Endothelial cell (in vitro differentiated cells): ENCODE results near the gene TREM2. TPM values are rescaled to one million over a fixed set of nuclear protein-coding genes. Genes with fewer than 3 reads are reported as not detected.

ENCODE experiments used
- DNase-seq: peaks from one replicate; pipeline ENCODE4 v3.0.0; 2021; ENCODE audit warnings: low spot score
- H3K27ac Mint-ChIP-seq: one replicate; pipeline ENCODE4 v1.8.0; 2021; ENCODE audit warnings: mixed read lengths, inconsistent platforms; ENCODE audit not compliant: unreplicated experiment
- H3K27me3 Mint-ChIP-seq: one replicate; pipeline ENCODE4 v1.8.0; 2021; ENCODE audit warnings: mild to moderate bottlenecking, moderate library complexity, mixed read lengths, inconsistent platforms; ENCODE audit not compliant: unreplicated experiment
- H3K36me3 Mint-ChIP-seq: one replicate; pipeline ENCODE4 v1.8.0; 2021; ENCODE audit warnings: mild to moderate bottlenecking, low read depth, mixed read lengths, inconsistent platforms; ENCODE audit not compliant: unreplicated experiment
- H3K4me1 Mint-ChIP-seq: one replicate; pipeline ENCODE4 v1.8.0; 2021; ENCODE audit warnings: mild to moderate bottlenecking, mixed read lengths, inconsistent platforms; ENCODE audit not compliant: unreplicated experiment
- H3K4me3 Mint-ChIP-seq: one replicate; pipeline ENCODE4 v1.8.0; 2021; ENCODE audit warnings: mild to moderate bottlenecking, mixed read lengths, inconsistent platforms; ENCODE audit not compliant: unreplicated experiment
- H3K9me3 Mint-ChIP-seq: one replicate; pipeline ENCODE4 v1.8.0; 2021; ENCODE audit warnings: mixed read lengths, inconsistent platforms; ENCODE audit not compliant: unreplicated experiment
- CTCF ChIP-seq: fragments of 200-600 bp; sonication (generic); IDR thresholded peaks from one replicate; pipeline ENCODE4 v1.5.0; 2021; ENCODE audit warnings: antibody characterized with exemption; ENCODE audit not compliant: unreplicated experiment
- total RNA-seq: library from RNA; stranded (reverse); fragmentation: NEBNext Ultra II Directional; extraction: Animal tissue kit (Norgen Biotek cat#: 25700); gene quantifications from one replicate; pipeline ENCODE4 v1.2.1, GENCODE V29; 2021; ENCODE audit not compliant: unreplicated experiment

The TREM2 gene
- total RNA-seq, 1 donor from 2014 or later, result not detected

- Mint-ChIP-seq H3K27ac (no peak overlapping the region), H3K36me3 (no peaks in the 10 kb centered on the region), H3K27me3 (peaks cover 3% of the 10 kb centered on the region), H3K9me3 (no peaks in the 10 kb centered on the region), H3K4me1 (peaks cover 24% of the 10 kb centered on the region), H3K4me3 (no peak overlapping the region)
- no peak for DNase-seq
- no peak for TF ChIP-seq CTCF
These were observed 38.9 kb upstream of the TREM2 start for GRCh38 chr6:41201764-41202173.

DNA sequence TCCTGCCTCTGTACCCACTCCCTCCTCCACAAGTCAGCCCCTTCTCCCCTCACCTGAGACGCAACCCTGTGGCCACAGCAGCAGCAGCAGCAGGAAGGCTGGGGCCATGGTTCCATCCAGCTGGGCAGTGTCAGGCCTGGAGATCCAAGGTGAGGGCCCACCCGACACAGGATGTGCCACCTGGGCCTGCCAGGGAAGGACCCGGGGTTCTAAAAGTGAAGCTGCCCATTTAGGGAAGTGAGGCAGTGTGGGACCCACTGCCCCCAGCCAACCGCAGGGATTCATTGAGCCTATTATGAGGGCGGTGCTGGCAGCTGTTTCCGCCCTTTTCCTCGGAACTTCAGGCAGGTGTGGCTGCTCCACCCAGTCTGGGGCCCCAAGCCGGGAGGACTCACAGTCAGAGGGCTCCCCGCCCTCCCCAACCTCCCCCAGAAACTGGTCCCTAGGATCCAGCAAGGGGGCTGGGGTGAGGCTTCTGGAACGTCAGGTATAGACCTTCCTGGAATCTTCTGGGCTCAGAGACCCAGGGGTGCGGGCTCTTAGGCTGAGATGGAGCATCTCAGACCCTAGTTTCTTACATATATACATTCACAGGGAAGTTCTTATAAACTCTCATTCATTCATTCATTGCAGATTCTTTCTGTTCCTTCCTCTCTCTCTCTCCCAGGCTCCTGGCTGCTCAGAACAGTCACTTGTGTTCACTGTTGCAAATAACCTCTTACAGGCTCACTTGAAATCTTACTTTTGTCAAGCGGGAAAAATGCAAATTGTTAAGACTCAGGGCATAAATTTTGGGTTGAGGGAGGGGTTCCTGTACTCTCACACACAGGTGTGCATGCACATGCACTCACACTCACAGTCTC lies 38.2 kb upstream of the TREM2 start, which contains the start of gene TREML2:
TREML2 (minus strand) TSS at position 249 of the 863 bp plus-strand sequence; CDS start at position 108, 141 bp downstream.
- Mint-ChIP-seq H3K4me3 (no peak within 1 kb of the TSS), H3K27ac (peak within 1 kb of the TSS; percentile 37), H3K4me1 (peaks cover 24% of the 10 kb centered on the region), H3K27me3 (peaks cover 3% of the 10 kb centered on the region), H3K36me3 (no peaks in the 10 kb centered on the region), H3K9me3 (no peaks in the 10 kb centered on the region)
- no peak for TF ChIP-seq CTCF
- DNase-seq, result no peak

- Mint-ChIP-seq H3K4me3 (no peak overlapping the region), H3K27ac (peak overlapping the region; percentile 37), H3K9me3 (no peaks in the 10 kb centered on the region), H3K36me3 (no peaks in the 10 kb centered on the region), H3K4me1 (peaks cover 24% of the 10 kb centered on the region), H3K27me3 (peaks cover 3% of the 10 kb centered on the region)
- peak; percentile 18 for DNase-seq
- TF ChIP-seq CTCF, result no peak
These were observed 37.5 kb upstream of the TREM2 start for GRCh38 chr6:41200296-41200900.

DNA sequence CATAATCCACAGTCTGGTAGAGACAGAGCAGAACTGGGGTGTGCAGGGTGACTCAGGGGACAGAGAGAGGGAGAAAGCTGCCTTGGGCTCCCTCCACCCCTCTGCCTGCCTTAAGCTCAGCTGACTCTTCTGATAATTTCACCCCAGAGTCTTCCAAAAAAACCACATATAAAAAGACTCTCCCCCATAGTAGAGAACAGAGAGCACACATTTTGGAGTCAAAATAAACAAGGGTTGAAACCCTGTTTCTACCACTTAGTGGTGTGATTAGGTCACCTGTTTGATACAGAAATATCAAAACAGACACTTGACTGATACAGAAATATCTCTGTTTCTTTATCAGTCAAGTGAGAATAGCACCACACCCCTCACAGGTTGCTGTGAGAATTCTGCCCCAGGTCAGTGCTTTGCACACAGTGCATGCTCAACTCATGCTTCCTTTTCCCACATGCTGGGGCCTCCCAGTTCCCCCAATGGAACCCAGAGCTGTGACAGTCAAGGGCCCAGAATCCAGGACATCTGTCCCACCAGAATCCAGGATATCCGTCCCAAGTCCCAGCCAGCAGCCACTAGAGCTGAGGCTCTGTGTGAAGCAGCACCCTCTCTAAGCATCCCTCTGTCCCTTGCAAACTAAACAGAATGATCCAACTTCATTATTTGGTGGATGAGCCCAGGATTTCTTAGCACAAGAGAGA lies 36.8 kb upstream of the TREM2 start:
- H3K9me3 Mint-ChIP-seq, result no peaks in the 10 kb centered on the region

More for the DNA sequence above, 36.8 kb upstream of the TREM2 start:
- Mint-ChIP-seq H3K4me1 (peaks cover 24% of the 10 kb centered on the region), H3K27ac (peak overlapping the region; percentile 37), H3K27me3 (peaks cover 3% of the 10 kb centered on the region), H3K4me3 (no peak overlapping the region), H3K36me3 (peaks cover 3% of the 10 kb centered on the region)
- TF ChIP-seq CTCF, result no peak
- DNase-seq, result no peak
